B cell (primary cell): ENCODE results near the gene ITGA3. TPM values are rescaled to one million over a fixed set of nuclear protein-coding genes. Genes with fewer than 3 reads are reported as not detected.

ENCODE experiments used
- ATAC-seq: fragments of 200-7000 bp; cut with Tn5 transposase; one replicate; pipeline ENCODE4 v1.10.0; 2021; ENCODE audit warnings: low read depth, mild to moderate bottlenecking, moderate number of reproducible peaks, moderate library complexity
- CTCF ChIA-PET: fragments of 350-600 bp; sonication (Branson Sonifier 250); formaldehyde crosslinking; loops from one replicate; lab custom pipeline; 2021; ENCODE audit warnings: antibody characterized with exemption, inconsistent platforms; lab: Charles Lee
- POLR2A ChIA-PET: fragments of 350-600 bp; sonication (Branson Sonifier 250); formaldehyde crosslinking; loops from one replicate; lab custom pipeline; 2021; ENCODE audit warnings: antibody characterized with exemption; lab: Charles Lee
- DNase-seq: peaks from one replicate; pipeline ENCODE4 v3.0.0; 2013
- H2AFZ ChIP-seq: 2 replicates; pipeline ENCODE4 v1.6.1; 2012; ENCODE audit warnings: mild to moderate bottlenecking, low read depth, low read length; ENCODE audit not compliant: insufficient read depth, poor library complexity, severe bottlenecking
- H3K27ac ChIP-seq, 2 donors: 1 replicate in 1 of 2; 2 replicates in 1 of 2; pipeline ENCODE4 v1.5.1; 2012 to 2013; ENCODE audit warnings: low read length in 2 of 2, mild to moderate bottlenecking in 2 of 2, moderate library complexity in 1 of 2
- H3K27me3 ChIP-seq, 4 experiments: fragments of 200-600 bp in 1 of 4; sonication (generic) in 1 of 4; replicated peaks in 1 of 4; 1 replicate in 2 of 4; 2 replicates in 2 of 4; pipeline versions ENCODE4 v1.6.1 to v1.7.0; 2013 to 2016; ENCODE audit warnings: low read length in 3 of 4, mild to moderate bottlenecking in 2 of 4, mixed read lengths in 1 of 4, moderate library complexity in 1 of 4; ENCODE audit not compliant: insufficient read depth in 4 of 4, control insufficient read depth in 3 of 4; ENCODE audit errors: control extremely low read depth in 1 of 4
- H3K36me3 ChIP-seq, 2 experiments: replicated peaks in 1 of 2; 1 replicate in 1 of 2; 2 replicates in 1 of 2; pipeline versions ENCODE4 v1.6.1 to v1.7.1; 2013; ENCODE audit warnings: low read length in 1 of 2; ENCODE audit not compliant: insufficient read depth in 2 of 2, control insufficient read depth in 1 of 2; ENCODE audit errors: control extremely low read depth in 1 of 2, extremely low read depth in 1 of 2
- H3K4me1 ChIP-seq, 2 donors: fragments of 200-600 bp in 1 of 2; sonication (generic) in 1 of 2; 1 replicate in 1 of 2; 2 replicates in 1 of 2; pipeline versions ENCODE4 v1.5.1 to v1.6.1; 2013 to 2017; ENCODE audit warnings: low read length in 2 of 2; ENCODE audit not compliant: control insufficient read depth in 2 of 2, insufficient read depth in 2 of 2
- H3K4me2 ChIP-seq: replicated peaks from 2 replicates; pipeline ENCODE3; 2012; ENCODE audit warnings: mild to moderate bottlenecking, low read depth, low read length; ENCODE audit not compliant: poor library complexity, severe bottlenecking
- H3K4me3 ChIP-seq, 5 experiments: fragments of 200-600 bp in 1 of 5; sonication (generic) in 1 of 5; 1 replicate in 3 of 5; 2 replicates in 2 of 5; pipeline versions ENCODE4 v1.5.1 to v1.7.0; 2011 to 2016; ENCODE audit warnings: low read length in 4 of 5, mild to moderate bottlenecking in 4 of 5, low read depth in 2 of 5, control low read depth in 1 of 5, moderate library complexity in 1 of 5; ENCODE audit not compliant: insufficient read depth in 1 of 5; ENCODE audit errors: control extremely low read depth in 1 of 5, extremely low read depth in 1 of 5
- H3K79me2 ChIP-seq: fragments of 200-600 bp; sonication (generic); one replicate; pipeline ENCODE4 v1.6.0; 2016; ENCODE audit warnings: low read length; ENCODE audit not compliant: control insufficient read depth, insufficient read depth
- H3K9ac ChIP-seq: fragments of 200-600 bp; sonication (generic); 2 replicates; pipeline ENCODE4 v1.6.1; 2017; ENCODE audit warnings: mild to moderate bottlenecking, low read length, moderate library complexity
- H3K9me3 ChIP-seq, 3 donors: one replicate each; pipeline versions ENCODE4 v1.6.1 to v1.7.1; 2013; ENCODE audit warnings: low read length in 2 of 3; ENCODE audit not compliant: control insufficient read depth in 2 of 3, insufficient read depth in 1 of 3; ENCODE audit errors: control extremely low read depth in 1 of 3
- H4K20me1 ChIP-seq: 2 replicates; pipeline ENCODE4 v1.6.0; 2012; ENCODE audit warnings: mild to moderate bottlenecking, low read length; ENCODE audit not compliant: insufficient read depth, control insufficient read depth, poor library complexity, severe bottlenecking
- H3K27ac Mint-ChIP-seq: one replicate; pipeline ENCODE4 v1.8.0; 2021; ENCODE audit warnings: mixed read lengths
- H3K27me3 Mint-ChIP-seq: one replicate; pipeline ENCODE4 v1.8.0; 2021; ENCODE audit warnings: mixed read lengths
- H3K4me1 Mint-ChIP-seq: one replicate; pipeline ENCODE4 v1.8.0; 2021; ENCODE audit warnings: mixed read lengths
- H3K4me3 Mint-ChIP-seq: one replicate; pipeline ENCODE4 v1.8.0; 2021; ENCODE audit warnings: mixed read lengths
- H3K9me3 Mint-ChIP-seq: one replicate; pipeline ENCODE4 v1.8.0; 2022; ENCODE audit warnings: mixed read lengths; ENCODE audit not compliant: insufficient read depth
- EZH2 ChIP-seq: IDR thresholded peaks from 2 replicates; pipeline ENCODE4 v1.6.1; 2012; ENCODE audit warnings: borderline replicate concordance, low read depth, mild to moderate bottlenecking, moderate library complexity, low read length; ENCODE audit not compliant: insufficient read depth, poor library complexity, severe bottlenecking
- WGBS: methylation state at CpG from one replicate; pipeline ENCODE4 v1.1.5; 2013; ENCODE audit warnings: missing lambda C conversion rate; ENCODE audit not compliant: insufficient coverage; 5-methylcytosine and 5-hydroxymethylcytosine counted together
- intact Hi-C: fragments of 100-400 bp; cut with micrococcal nuclease; formaldehyde crosslinking; loops from one replicate; pipeline ENCODE4 v1.10.0; 2022
- polyA plus RNA-seq: library from polyadenylated mRNA; depleted of rRNA; stranded (reverse); fragments of >200 nt; gene quantifications from 2 replicates; pipeline ENCODE4 v1.2.3, GENCODE V29; 2012
- total RNA-seq, 2 donors: library from RNA; stranded (reverse); fragments of 120-200 nt in 1 of 2; gene quantifications; 1 replicate in 1 of 2; 2 replicates in 1 of 2; pipeline versions ENCODE4 v1.2.3 to v1.2.4, GENCODE V29; 2013 to 2022
- TF ChIP-seq, protein P1 (sequence below): fragments of 200-600 bp; IDR thresholded peaks from one replicate; pipeline ENCODE4 v1.8.0; 2022; ENCODE audit warnings: antibody characterized with exemption, mild to moderate bottlenecking

The ITGA3 gene
- total and polyA plus RNA-seq, 2 donors (not counting 1 experiment from before 2014, with no cell fraction given) = 11.9 to 13.3 TPM

- H3K79me2 ChIP-seq = no peaks in the 10 kb centered on the region
- peaks cover 0 to 3% (median 0%) of the 10 kb centered on the region in 4 experiments for H3K27me3 ChIP-seq
- H3K4me3 Mint-ChIP-seq = no peak overlapping the region
- ATAC-seq (no peak), DNase-seq (no peak)
- H3K9me3 Mint-ChIP-seq = peaks cover 6% of the 10 kb centered on the region
- H3K9me3 ChIP-seq = peaks cover 0 to 14% (median 0%) of the 10 kb centered on the region in 3 donors
- H3K27ac Mint-ChIP-seq = no peak overlapping the region
- no peak overlapping the region for H3K4me2 ChIP-seq
- no peak for TF ChIP-seq EZH2
- TF ChIP-seq, protein P1, sequence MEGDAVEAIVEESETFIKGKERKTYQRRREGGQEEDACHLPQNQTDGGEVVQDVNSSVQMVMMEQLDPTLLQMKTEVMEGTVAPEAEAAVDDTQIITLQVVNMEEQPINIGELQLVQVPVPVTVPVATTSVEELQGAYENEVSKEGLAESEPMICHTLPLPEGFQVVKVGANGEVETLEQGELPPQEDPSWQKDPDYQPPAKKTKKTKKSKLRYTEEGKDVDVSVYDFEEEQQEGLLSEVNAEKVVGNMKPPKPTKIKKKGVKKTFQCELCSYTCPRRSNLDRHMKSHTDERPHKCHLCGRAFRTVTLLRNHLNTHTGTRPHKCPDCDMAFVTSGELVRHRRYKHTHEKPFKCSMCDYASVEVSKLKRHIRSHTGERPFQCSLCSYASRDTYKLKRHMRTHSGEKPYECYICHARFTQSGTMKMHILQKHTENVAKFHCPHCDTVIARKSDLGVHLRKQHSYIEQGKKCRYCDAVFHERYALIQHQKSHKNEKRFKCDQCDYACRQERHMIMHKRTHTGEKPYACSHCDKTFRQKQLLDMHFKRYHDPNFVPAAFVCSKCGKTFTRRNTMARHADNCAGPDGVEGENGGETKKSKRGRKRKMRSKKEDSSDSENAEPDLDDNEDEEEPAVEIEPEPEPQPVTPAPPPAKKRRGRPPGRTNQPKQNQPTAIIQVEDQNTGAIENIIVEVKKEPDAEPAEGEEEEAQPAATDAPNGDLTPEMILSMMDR = no peak
- H3K4me1 Mint-ChIP-seq = no peaks in the 10 kb centered on the region
- intact Hi-C loops = no loop called here
- 100% methylated on average over 1 of the region's 1 CpG for WGBS
- H2AFZ ChIP-seq = no peak overlapping the region
- no peaks in the 10 kb centered on the region for H3K27me3 Mint-ChIP-seq
- ChIA-PET CTCF (interaction anchor here (1.2 to 1.4 kb wide), 2 partner anchors 20 to 193 kb away, joined by 3 to 4 read pairs; no protein-coding TSS in a partner anchor), POLR2A (no interaction called here)
- no peaks in the 10 kb centered on the region for H3K36me3 ChIP-seq
- H3K27ac ChIP-seq = no peak overlapping the region
- no peak overlapping the region for H3K4me3 ChIP-seq
- no peaks in the 10 kb centered on the region for H4K20me1 ChIP-seq
- H3K9ac ChIP-seq = no peak overlapping the region
- no peaks in the 10 kb centered on the region for H3K4me1 ChIP-seq
Observed at GRCh38 chr17:50072925-50073324, 17.0 kb downstream of the ITGA3 start.

GRCh38 chr17:50074227-50074626 is 18.3 kb downstream of the ITGA3 start:
- DNase-seq (no peak), ATAC-seq (no peak)
- Mint-ChIP-seq H3K4me3 (no peak overlapping the region), H3K9me3 (peaks cover 6% of the 10 kb centered on the region), H3K27me3 (no peaks in the 10 kb centered on the region), H3K27ac (no peak overlapping the region), H3K4me1 (no peaks in the 10 kb centered on the region)
- ChIA-PET POLR2A (no interaction called here), CTCF (interaction anchor here (1.4 kb wide), 1 partner anchor 194 kb away, joined by 4 read pairs; no protein-coding TSS in a partner anchor)
- H4K20me1 ChIP-seq = no peaks in the 10 kb centered on the region
- H3K4me3 ChIP-seq = no peak overlapping the region
- WGBS = 94% methylated on average over 4 of the region's 6 CpGs
- H3K27me3 ChIP-seq = peaks cover 0 to 3% (median 0%) of the 10 kb centered on the region in 4 experiments
- H2AFZ ChIP-seq = no peak overlapping the region
- TF ChIP-seq, protein P1 = no peak
- TF ChIP-seq EZH2 = no peak
- no peaks in the 10 kb centered on the region for H3K36me3 ChIP-seq
- no peak overlapping the region for H3K9ac ChIP-seq
- intact Hi-C loops = no loop called here
- H3K9me3 ChIP-seq = peaks cover 0 to 14% (median 0%) of the 10 kb centered on the region in 3 donors
- no peaks in the 10 kb centered on the region for H3K4me1 ChIP-seq
- no peak overlapping the region for H3K4me2 ChIP-seq
- no peaks in the 10 kb centered on the region for H3K79me2 ChIP-seq
- H3K27ac ChIP-seq = no peak overlapping the region
